Esophagus squamous epithelium (tissue), 5 donors: ENCODE measurements around the gene PSME3. TPM values are rescaled to one million over a fixed set of nuclear protein-coding genes. Genes with fewer than 3 reads are reported as not detected.
"Not testable (repeated sequence)": the region's sequence is repeated elsewhere in the genome, so short reads cannot be mapped to it uniquely, and the experiment has no call there.

Experiments used
- DNase-seq: peaks from one replicate; lab custom pipeline; 2025; lab: John Stamatoyannopoulos, UW
- H3K27ac ChIP-seq, 4 donors: fragments of 200-600 bp; sonication (generic); one replicate each; pipeline ENCODE4 v1.5.1; 2016 to 2019; ENCODE audit warnings: mild to moderate bottlenecking in 1 of 4
- H3K27me3 ChIP-seq, 4 donors: fragments of 200-600 bp; sonication (generic); 1 replicate in 3 of 4; 2 replicates in 1 of 4; pipeline versions ENCODE4 v1.5.1 to v1.6.0; 2017 to 2021; ENCODE audit warnings: antibody characterized with exemption in 1 of 4
- H3K36me3 ChIP-seq, 3 donors: fragments of 200-600 bp; sonication (generic); one replicate each; pipeline ENCODE4 v1.5.1; 2016 to 2019
- H3K4me1 ChIP-seq, 3 donors: fragments of 200-600 bp; sonication (generic); one replicate each; pipeline ENCODE4 v1.5.1; 2017 to 2019
- H3K4me3 ChIP-seq, 4 donors: fragments of 200-600 bp; sonication (generic); 1 replicate in 3 of 4; 2 replicates in 1 of 4; pipeline ENCODE4 v1.5.1; 2016 to 2019; ENCODE audit warnings: mild to moderate bottlenecking in 2 of 4, moderate library complexity in 1 of 4
- H3K9me3 ChIP-seq, 3 donors: fragments of 200-600 bp; sonication (generic); one replicate each; pipeline ENCODE4 v1.5.1; 2016 to 2019
- CTCF ChIP-seq, 6 experiments: fragments of 450-650 bp in 4 of 6; fragments of 200-600 bp in 2 of 6; sonication (generic) in 2 of 6; IDR thresholded peaks; one replicate each; pipeline ENCODE4 v1.5.1; 2016 to 2019; ENCODE audit warnings: antibody characterized with exemption in 6 of 6, mild to moderate bottlenecking in 4 of 6, moderate library complexity in 4 of 6
- POLR2A ChIP-seq, 4 donors: fragments of 450-650 bp; IDR thresholded peaks; one replicate each; pipeline ENCODE4 v1.6.1; 2017; ENCODE audit warnings: antibody characterized with exemption in 4 of 4, mild to moderate bottlenecking in 4 of 4, moderate library complexity in 3 of 4
- WGBS, 2 donors: methylation state at CpG; one replicate each; pipeline ENCODE4 v1.1.5; 2018; 5-methylcytosine and 5-hydroxymethylcytosine counted together
- intact Hi-C: fragments of 100-400 bp; cut with DNase I; formaldehyde crosslinking; loops from one replicate; pipeline ENCODE4 v1.15.0; 2022
- total RNA-seq, 4 donors: library from RNA; depleted of rRNA; stranded (reverse); fragments of >200 nt; gene quantifications; one replicate each; pipeline ENCODE4 v1.1.0, GENCODE V29; 2016
- donor health status: DM: yes; HTN: yes; CAD: no.

The PSME3 gene
- total RNA-seq, 4 donors from 2014 or later = 91.0 to 121 (median 93.7) TPM

DNA sequence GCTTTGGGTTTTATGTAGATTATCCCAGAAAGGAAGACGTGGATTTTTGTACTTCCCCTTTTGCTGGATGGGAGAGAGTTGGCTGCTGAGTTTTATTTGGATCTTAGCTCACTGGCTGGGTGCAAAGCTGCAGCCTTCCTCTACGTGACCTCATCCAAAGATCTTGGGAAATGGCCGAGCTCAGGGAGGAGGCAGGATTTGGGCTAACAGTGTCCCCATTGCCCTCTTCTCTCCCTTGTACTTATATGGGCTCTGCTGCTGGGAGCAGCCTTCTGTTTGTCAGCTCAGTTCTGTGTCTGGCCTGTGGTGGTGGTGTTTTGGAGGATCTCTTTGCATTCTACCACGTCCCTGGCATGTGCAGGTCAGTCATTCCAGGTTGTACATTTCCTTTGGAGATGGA is 19.8 kb downstream of the PSME3 start:
- Histone ChIP-seq H3K27ac (peak overlapping the region; percentile 55 to 90 (median 84)), H3K27me3 (no peaks in the 10 kb centered on the region), H3K4me3 (peak overlapping the region; percentile 11 to 67 (median 44)), H3K4me1 (peaks cover 5 to 64% (median 10%) of the 10 kb centered on the region in 3 donors), H3K36me3 (no peaks in the 10 kb centered on the region), H3K9me3 (no peaks in the 10 kb centered on the region)
- intact Hi-C loops = no loop called here
- DNase-seq = no peak
- WGBS, 2 donors = 50 to 53% methylated on average over 4 of the region's 4 CpGs
- peak in 1 of 4 donors; percentile 28 for TF ChIP-seq POLR2A (IDR thresholded peaks at IDR 0.05)
- TF ChIP-seq CTCF (IDR thresholded peaks at IDR 0.05) = no peak

- 58 to 70% methylated on average over 5 of the region's 5 CpGs for WGBS, 2 donors
- DNase-seq = no peak
- Histone ChIP-seq H3K4me1 (peaks cover 5 to 64% (median 10%) of the 10 kb centered on the region in 3 donors), H3K4me3 (peak overlapping the region; percentile 11 to 67 (median 44)), H3K27ac (peak overlapping the region; percentile 15 to 90 (median 84)), H3K36me3 (no peaks in the 10 kb centered on the region), H3K27me3 (no peaks in the 10 kb centered on the region), H3K9me3 (no peaks in the 10 kb centered on the region)
- intact Hi-C loops = no loop called here
- TF ChIP-seq POLR2A (IDR thresholded peaks at IDR 0.05) = no peak
- TF ChIP-seq CTCF (IDR thresholded peaks at IDR 0.05) = no peak
Measured at GRCh38 chr17:42853597-42853967, 20.4 kb downstream of the PSME3 start.

DNA sequence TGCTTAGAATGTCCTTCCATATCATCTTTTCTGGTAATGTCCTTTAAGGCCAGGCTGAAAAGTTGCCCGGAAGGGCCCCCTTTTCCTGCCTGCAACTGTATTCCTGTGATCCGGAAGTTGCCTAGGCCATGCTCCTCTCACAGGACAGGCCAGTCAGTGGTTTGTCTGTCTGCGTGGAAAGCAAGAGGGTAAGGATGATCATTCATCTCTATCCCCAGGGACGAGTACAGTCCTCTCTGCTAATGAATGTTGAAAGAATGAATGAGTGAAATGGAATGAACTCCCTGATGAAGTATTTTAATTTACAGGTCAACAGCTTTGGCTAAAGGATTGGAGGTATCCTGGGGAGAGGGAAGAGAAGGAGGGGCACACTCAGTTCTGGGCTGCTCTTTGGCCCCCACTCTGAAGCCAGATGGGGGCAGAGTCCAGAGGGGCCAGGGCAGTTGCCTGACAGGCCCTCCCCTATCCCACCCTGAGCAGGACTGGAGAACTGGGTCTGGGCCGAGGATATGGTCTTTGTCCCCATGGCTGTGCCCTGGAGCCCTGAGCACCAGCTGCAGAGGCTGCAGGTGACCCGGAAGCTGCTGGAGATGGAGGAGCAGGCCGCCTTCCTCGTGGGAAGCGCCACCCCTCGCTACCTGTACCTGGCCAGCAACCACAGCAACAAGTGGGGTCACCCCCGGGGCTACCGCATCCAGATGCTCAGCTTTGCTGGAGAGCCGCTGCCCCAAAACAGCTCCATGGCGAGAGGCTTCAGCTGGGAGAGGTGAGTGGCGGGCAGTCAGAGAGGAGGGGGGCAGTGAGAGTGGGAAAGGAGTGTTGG is 21.0 kb downstream of the PSME3 start:
- H3K4me1 ChIP-seq = peaks cover 5 to 62% (median 10%) of the 10 kb centered on the region in 3 donors
- TF ChIP-seq CTCF (IDR thresholded peaks at IDR 0.05) (no peak), POLR2A (IDR thresholded peaks at IDR 0.05) (no peak)
- 63 to 70% methylated on average over 9 to 10 of the region's 15 CpGs for WGBS, 2 donors
- H3K36me3 ChIP-seq = no peaks in the 10 kb centered on the region
- peak overlapping the region; percentile 15 to 90 (median 84) for H3K27ac ChIP-seq
- no peak for DNase-seq
- H3K9me3 ChIP-seq = no peaks in the 10 kb centered on the region
- intact Hi-C loops = no loop called here
- peak overlapping the region; percentile 11 to 67 (median 44) for H3K4me3 ChIP-seq
- H3K27me3 ChIP-seq = no peaks in the 10 kb centered on the region

- no peaks in the 10 kb centered on the region for H3K9me3 ChIP-seq
- H3K4me3 ChIP-seq = peak overlapping the region in 3 of 4 donors; percentile 26 to 46 (median 42)
- no peaks in the 10 kb centered on the region for H3K27me3 ChIP-seq
- H3K27ac ChIP-seq = peak overlapping the region in 3 of 4 donors; percentile 61 to 86 (median 81)
- TF ChIP-seq POLR2A (IDR thresholded peaks at IDR 0.05) = no peak
- no peak for TF ChIP-seq CTCF (IDR thresholded peaks at IDR 0.05)
- 67 to 79% methylated on average over 3 to 6 of the region's 8 CpGs for WGBS, 2 donors
- intact Hi-C loops = no loop called here
- H3K4me1 ChIP-seq = peaks cover 5 to 53% (median 7%) of the 10 kb centered on the region in 3 donors
- no peaks in the 10 kb centered on the region for H3K36me3 ChIP-seq
- no peak for DNase-seq
Measured at GRCh38 chr17:42855048-42855596, 21.9 kb downstream of the PSME3 start.

DNA sequence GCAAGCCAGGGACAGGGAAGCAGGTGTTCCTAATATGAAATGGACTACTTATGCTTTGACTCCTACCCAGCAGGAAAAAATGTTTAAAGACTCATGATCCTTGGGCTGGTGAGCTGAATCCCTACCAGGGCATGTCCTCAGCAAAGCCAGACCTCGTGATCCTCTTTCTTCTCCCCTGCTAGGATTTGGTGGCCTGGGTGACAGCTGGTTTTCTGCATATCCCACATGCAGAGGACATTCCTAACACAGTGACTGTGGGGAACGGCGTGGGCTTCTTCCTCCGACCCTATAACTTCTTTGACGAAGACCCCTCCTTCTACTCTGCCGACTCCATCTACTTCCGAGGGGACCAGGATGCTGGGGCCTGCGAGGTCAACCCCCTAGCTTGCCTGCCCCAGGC is 22.9 kb downstream of the PSME3 start:
- H3K36me3 ChIP-seq, intact Hi-C loops, H3K9me3 ChIP-seq, H3K27me3 ChIP-seq, H3K4me3 ChIP-seq, DNase-seq: not testable (repeated sequence)
- Histone ChIP-seq H3K4me1 (peaks cover 0 to 43% (median 0%) of the 10 kb centered on the region in 3 donors), H3K27ac (peak overlapping the region in 2 of 4 donors; percentile 81 to 86)
- 64 to 75% methylated on average over 8 of the region's 8 CpGs for WGBS, 2 donors

GRCh38 chr17:42856516-42856915 is 23.3 kb downstream of the PSME3 start:
- intact Hi-C loops, H3K9me3 ChIP-seq, H3K4me3 ChIP-seq, H3K36me3 ChIP-seq, H3K27me3 ChIP-seq, DNase-seq: not testable (repeated sequence)
- WGBS, 2 donors = 68 to 77% methylated on average over 6 of the region's 8 CpGs
- Histone ChIP-seq H3K4me1 (peaks cover 0 to 41% (median 0%) of the 10 kb centered on the region in 3 donors), H3K27ac (peak overlapping the region in 3 of 4 donors; percentile 20 to 86 (median 61))
